Stimulated activated CD8-positive, alpha-beta memory T cell treated with anti-CD3 and anti-CD28 coated beads, Interleukin-4, amount 100 ng/mL, for 4 hours (primary cell): ENCODE measurements around the gene MAGEH1.

Experiments
- DNase-seq, 2 donors: peaks; one replicate each; pipeline ENCODE4 v3.0.0-alpha.2; 2020; ENCODE audit warnings: low read depth in 2 of 2, low spot score in 1 of 2

Gene MAGEH1

GRCh38 chrX:55490121-55490520 is 38.2 kb downstream of the MAGEH1 start:
- DNase-seq: no peak

- no peak for DNase-seq
Observed at GRCh38 chrX:55490974-55491373, 39.0 kb downstream of the MAGEH1 start.
